HepG2 (cell line): ENCODE data around the gene SLC12A9. TPM values are rescaled to one million over a fixed set of nuclear protein-coding genes. Genes with fewer than 3 reads are reported as not detected.

Experiments
- AKAP8 ChIP-seq: sonication (generic); formaldehyde crosslinking; IDR thresholded peaks from 2 replicates; pipeline ENCODE4 v1.5.1; 2020; ENCODE audit warnings: mild to moderate bottlenecking, missing genetic modification reagents
- DRAP1 ChIP-seq: IDR thresholded peaks from 2 replicates; pipeline ENCODE4 v1.6.1; 2016; ENCODE audit warnings: missing genetic modification reagents, missing compliant biosample characterization
- ELF3 ChIP-seq: IDR thresholded peaks from 2 replicates; pipeline ENCODE4 v1.6.1; 2016; ENCODE audit warnings: missing genetic modification reagents, missing compliant biosample characterization
- MAFK ChIP-seq, 2 experiments: IDR thresholded peaks in 1 of 2; conservative IDR thresholded peaks in 1 of 2; 2 replicates each; pipeline ENCODE4 v1.6.1; 2011; ENCODE audit warnings: improper control_type of control experiment in 2 of 2, low read length in 2 of 2
- MTA3 ChIP-seq: sonication (generic); formaldehyde crosslinking; IDR thresholded peaks from 2 replicates; pipeline ENCODE4 v1.4.0; 2020; ENCODE audit warnings: missing genetic modification reagents
- MYPOP ChIP-seq: sonication (generic); formaldehyde crosslinking; IDR thresholded peaks from 2 replicates; pipeline ENCODE4 v1.8.1; 2023; ENCODE audit warnings: mild to moderate bottlenecking, moderate library complexity, missing genetic modification reagents
- NBN ChIP-seq: fragments of 450-650 bp; conservative IDR thresholded peaks from 2 replicates; pipeline ENCODE4 v1.6.1; 2017
- PHF5A ChIP-seq: IDR thresholded peaks from one replicate; pipeline ENCODE4 v1.6.1; 2018; ENCODE audit warnings: low read depth, missing genetic modification reagents; ENCODE audit not compliant: unreplicated experiment
- SALL1 ChIP-seq: sonication (generic); formaldehyde crosslinking; IDR thresholded peaks from 2 replicates; pipeline ENCODE4 v1.8.0; 2022; ENCODE audit warnings: mild to moderate bottlenecking, missing genetic modification reagents
- USF2 ChIP-seq, 2 experiments: sonication (generic) in 1 of 2; formaldehyde crosslinking in 1 of 2; IDR thresholded peaks; 2 replicates each; pipeline versions ENCODE4 v1.5.1 to v1.6.1; 2011 to 2020; ENCODE audit warnings: borderline replicate concordance in 1 of 2, low read depth in 1 of 2, low read length in 1 of 2, mild to moderate bottlenecking in 1 of 2, missing genetic modification reagents in 1 of 2, moderate library complexity in 1 of 2
- ZBTB8A ChIP-seq: sonication (generic); formaldehyde crosslinking; IDR thresholded peaks from 2 replicates; pipeline ENCODE4 v1.4.0; 2020; ENCODE audit warnings: mild to moderate bottlenecking, low read depth, missing genetic modification reagents, borderline replicate concordance
- ZGPAT ChIP-seq: IDR thresholded peaks from 2 replicates; pipeline ENCODE4 v1.6.1; 2016; ENCODE audit warnings: mild to moderate bottlenecking
- ZNF18 ChIP-seq: sonication (generic); formaldehyde crosslinking; IDR thresholded peaks from 2 replicates; pipeline ENCODE4 v1.8.0; 2022; ENCODE audit warnings: mild to moderate bottlenecking, missing genetic modification reagents; ENCODE audit not compliant: insufficient replicate concordance
- ZNF292 ChIP-seq: sonication (generic); formaldehyde crosslinking; IDR thresholded peaks from 2 replicates; pipeline ENCODE4 v1.8.1; 2022; ENCODE audit warnings: mild to moderate bottlenecking, low read depth, missing genetic modification reagents, borderline replicate concordance
- ZNF543 ChIP-seq: sonication (generic); formaldehyde crosslinking; IDR thresholded peaks from 2 replicates; pipeline ENCODE4 v1.4.0; 2020; ENCODE audit warnings: mild to moderate bottlenecking, missing genetic modification reagents
- ZNF704 ChIP-seq: sonication (generic); formaldehyde crosslinking; IDR thresholded peaks from 2 replicates; pipeline ENCODE4 v1.8.1; 2023; ENCODE audit warnings: mild to moderate bottlenecking, inconsistent platforms, moderate library complexity, missing genetic modification reagents, borderline replicate concordance
- ZNF75D ChIP-seq: sonication (generic); formaldehyde crosslinking; IDR thresholded peaks from 2 replicates; pipeline ENCODE4 v1.8.1; 2023; ENCODE audit warnings: missing genetic modification reagents, mild to moderate bottlenecking, borderline replicate concordance
- ZSCAN12 ChIP-seq: sonication (generic); formaldehyde crosslinking; IDR thresholded peaks from 2 replicates; pipeline ENCODE4 v1.9.0; 2021; ENCODE audit warnings: mild to moderate bottlenecking, missing genetic modification reagents
- polyA plus RNA-seq, 8 experiments: library from polyadenylated mRNA; depleted of rRNA in 3 of 8; stranded (reverse) in 7 of 8; unstranded in 1 of 8; fragments of >200 nt; fragmentation: Illumina TruSeq in 4 of 8; extraction: Trizol in 4 of 8; gene quantifications; 2 replicates each; pipeline versions ENCODE4 v1.2.1 to v1.2.3, GENCODE V29; 2011 to 2016; ENCODE audit warnings: low read depth in 4 of 8, missing spikeins in 1 of 8, mixed read lengths in 1 of 8; ENCODE audit not compliant: insufficient read depth in 1 of 8
- total RNA-seq, 5 experiments: library from RNA; depleted of rRNA; stranded (reverse); fragments of >200 nt; fragmentation: Illumina TruSeq; extraction: Trizol; gene quantifications; 2 replicates each; pipeline ENCODE4 v1.2.3, GENCODE V29; 2016; ENCODE audit warnings: low read depth in 1 of 5

Gene SLC12A9
- total and polyA plus RNA-seq, 2 of the 13 experiments (the other 11 are each of a cell fraction or from before 2014, with no cell fraction given): 8.7 to 16.6 TPM

GRCh38 chr7:100914208-100914878 is 61.8 kb downstream of the SLC12A9 start (continued):
- no peak for TF ChIP-seq USF2 (IDR thresholded peaks at IDR 0.05; ENCODE audit: low read depth, low read length)
- TF ChIP-seq USF2 (CRISPR knock-in tag; IDR thresholded peaks at IDR 0.05; ENCODE audit: borderline replicate concordance): no peak
- no peak for TF ChIP-seq ZNF18
- TF ChIP-seq AKAP8 (CRISPR knock-in tag): no peak
- TF ChIP-seq ZSCAN12 (CRISPR knock-in tag): no peak
- TF ChIP-seq MTA3 (CRISPR knock-in tag): no peak
- peak; percentile 35; the same call in 1 of the 2 replicates for TF ChIP-seq SALL1
- TF ChIP-seq ELF3: no peak
- no peak for TF ChIP-seq ZBTB8A (CRISPR knock-in tag)
- TF ChIP-seq PHF5A (CRISPR knock-in tag): no peak
- TF ChIP-seq ZNF292 (CRISPR knock-in tag): peak; percentile 25; the same call in 1 of the 2 replicates
- TF ChIP-seq ZGPAT (CRISPR knock-in tag): no peak
- TF ChIP-seq ZNF75D (CRISPR knock-in tag): no peak
- no peak for TF ChIP-seq MYPOP
- TF ChIP-seq NBN: no peak
- TF ChIP-seq DRAP1: no peak
- TF ChIP-seq ZNF543 (CRISPR knock-in tag): no peak
- no peak for TF ChIP-seq MAFK (conservative IDR thresholded peaks at IDR 0.05 in 1 of 2, IDR thresholded peaks at IDR 0.05 in 1 of 2; ENCODE audit: low read length in 2 of 2)
- no peak for TF ChIP-seq ZNF704
